ENCODE results near the gene SCAF8. TPM values are rescaled to one million over a fixed set of nuclear protein-coding genes. Genes with fewer than 3 reads are reported as not detected.

SCAF8 gene
- total RNA-seq, 1 donor from 2014 or later, result 76.7 TPM

- TF ChIP-seq CTCF (IDR thresholded peaks at IDR 0.05; ENCODE audit: unreplicated experiment), result no peak
- Mint-ChIP-seq H3K27ac (no peak overlapping the region), H3K4me1 (peaks cover 14% of the 10 kb centered on the region), H3K9me3 (no peaks in the 10 kb centered on the region), H3K27me3 (ENCODE audit: low read depth) (no peaks in the 10 kb centered on the region), H3K4me3 (no peak overlapping the region), H3K36me3 (no peaks in the 10 kb centered on the region)
- DNase-seq (ENCODE audit: low spot score in 2 of 2, unreplicated experiment in 2 of 2), result no peak
Observed at GRCh38 chr6:154690857-154691256, 42.4 kb upstream of the SCAF8 start.

DNA sequence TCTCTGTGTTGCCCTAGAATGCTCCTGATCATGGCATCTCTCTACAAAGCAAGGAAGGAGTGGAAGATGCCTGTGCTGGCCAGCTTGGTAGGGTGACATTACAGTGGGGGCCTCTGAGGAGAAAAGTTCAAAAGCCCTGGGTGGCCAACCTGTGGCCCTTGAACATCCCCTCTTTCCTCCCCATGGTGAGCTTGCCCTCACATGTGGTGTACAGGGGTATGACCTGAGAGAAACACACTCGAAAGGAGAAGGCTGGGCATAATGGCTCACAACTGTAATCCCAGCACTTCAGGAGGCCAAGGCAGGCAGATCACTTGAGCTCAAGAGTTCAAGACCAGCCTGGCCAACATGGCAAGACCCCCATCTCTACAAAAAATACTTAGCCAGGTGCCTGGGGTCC is 36.6 kb upstream of the SCAF8 start:
- no peak for DNase-seq (ENCODE audit: low spot score in 2 of 2, unreplicated experiment in 2 of 2)
- no peak overlapping the region for H3K4me3 Mint-ChIP-seq
- H3K4me1 Mint-ChIP-seq, result peaks cover 1% of the 10 kb centered on the region
- no peak for TF ChIP-seq CTCF (IDR thresholded peaks at IDR 0.05; ENCODE audit: unreplicated experiment)
- no peaks in the 10 kb centered on the region for H3K27me3 Mint-ChIP-seq (ENCODE audit: low read depth)
- H3K27ac Mint-ChIP-seq, result peak overlapping the region; percentile 50
- H3K36me3 Mint-ChIP-seq, result no peaks in the 10 kb centered on the region
- no peaks in the 10 kb centered on the region for H3K9me3 Mint-ChIP-seq

DNA sequence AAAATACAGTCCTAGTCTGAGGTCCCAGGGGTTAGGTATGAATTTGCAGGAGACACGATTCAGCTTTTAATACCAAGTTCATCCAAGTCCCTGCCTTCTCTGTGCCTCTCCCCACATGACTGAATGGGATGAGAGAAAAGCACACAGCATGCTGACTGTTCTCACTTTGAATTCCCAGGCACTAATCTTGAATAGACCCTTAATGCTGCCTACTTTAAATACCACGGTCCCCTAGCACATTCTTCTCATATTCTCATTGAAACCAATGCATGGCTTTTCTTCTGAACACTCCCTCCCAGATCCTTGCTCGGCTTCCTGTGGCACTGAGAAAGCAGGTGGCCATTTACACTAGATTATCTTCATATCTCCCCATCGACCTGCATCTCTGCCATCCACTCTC is 30.1 kb upstream of the SCAF8 start:
- Mint-ChIP-seq H3K36me3 (no peaks in the 10 kb centered on the region), H3K27me3 (ENCODE audit: low read depth) (no peaks in the 10 kb centered on the region), H3K4me3 (no peak overlapping the region), H3K27ac (no peak overlapping the region), H3K9me3 (no peaks in the 10 kb centered on the region), H3K4me1 (no peaks in the 10 kb centered on the region)
- no peak for TF ChIP-seq CTCF (IDR thresholded peaks at IDR 0.05; ENCODE audit: unreplicated experiment)
- DNase-seq (ENCODE audit: low spot score in 2 of 2, unreplicated experiment in 2 of 2), result no peak

- H3K4me3 Mint-ChIP-seq, result no peak overlapping the region
- no peaks in the 10 kb centered on the region for H3K27me3 Mint-ChIP-seq (ENCODE audit: low read depth)
- DNase-seq (ENCODE audit: low spot score in 2 of 2, unreplicated experiment in 2 of 2), result no peak
- no peak for TF ChIP-seq CTCF (IDR thresholded peaks at IDR 0.05; ENCODE audit: unreplicated experiment)
- H3K4me1 Mint-ChIP-seq, result no peaks in the 10 kb centered on the region
- H3K27ac Mint-ChIP-seq, result no peak overlapping the region
- no peaks in the 10 kb centered on the region for H3K9me3 Mint-ChIP-seq
- no peaks in the 10 kb centered on the region for H3K36me3 Mint-ChIP-seq
Observed at GRCh38 chr6:154705471-154706113, 27.6 kb upstream of the SCAF8 start.

- H3K27ac Mint-ChIP-seq, result no peak overlapping the region
- no peaks in the 10 kb centered on the region for H3K4me1 Mint-ChIP-seq
- H3K9me3 Mint-ChIP-seq, result no peaks in the 10 kb centered on the region
- H3K4me3 Mint-ChIP-seq, result no peak overlapping the region
- H3K36me3 Mint-ChIP-seq, result no peaks in the 10 kb centered on the region
- H3K27me3 Mint-ChIP-seq (ENCODE audit: low read depth), result no peaks in the 10 kb centered on the region
- no peak for DNase-seq (ENCODE audit: low spot score in 2 of 2, unreplicated experiment in 2 of 2)
- TF ChIP-seq CTCF (IDR thresholded peaks at IDR 0.05; ENCODE audit: unreplicated experiment), result no peak
Observed at GRCh38 chr6:154706389-154706788, 26.8 kb upstream of the SCAF8 start.

GRCh38 chr6:154709621-154710020 is 23.6 kb upstream of the SCAF8 start:
- no peaks in the 10 kb centered on the region for H3K27me3 Mint-ChIP-seq (ENCODE audit: low read depth)
- no peak for DNase-seq (ENCODE audit: low spot score in 2 of 2, unreplicated experiment in 2 of 2)
- no peaks in the 10 kb centered on the region for H3K36me3 Mint-ChIP-seq
- H3K4me1 Mint-ChIP-seq, result no peaks in the 10 kb centered on the region
- TF ChIP-seq CTCF (IDR thresholded peaks at IDR 0.05; ENCODE audit: unreplicated experiment), result no peak
- H3K4me3 Mint-ChIP-seq, result no peak overlapping the region
- H3K27ac Mint-ChIP-seq, result no peak overlapping the region
- H3K9me3 Mint-ChIP-seq, result no peaks in the 10 kb centered on the region
